ENCODE measurements around the gene NOX5.

Gene NOX5

DNA sequence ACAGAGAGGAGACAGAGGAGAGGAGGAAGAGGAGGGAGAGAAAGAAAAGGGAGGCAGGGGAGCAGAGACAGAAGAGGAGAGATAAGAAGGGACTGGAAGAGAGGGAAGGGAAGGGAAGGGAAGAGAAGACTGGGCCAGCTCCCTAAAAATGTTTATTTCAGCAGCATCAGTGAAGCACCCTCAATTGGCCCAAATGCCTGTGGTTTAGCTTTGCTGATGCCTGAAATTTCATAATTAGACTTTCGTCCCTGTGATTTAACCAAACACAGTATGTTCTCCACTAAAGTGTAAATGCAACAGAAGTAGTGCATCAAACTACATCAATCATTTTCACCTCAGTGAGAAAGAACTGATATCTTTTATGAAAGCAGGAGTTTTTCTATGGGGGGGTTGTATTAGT is 55.9 kb downstream of the NOX5 start:
- no peak for TF ChIP-seq CTCF (IDR thresholded peaks at IDR 0.05; ENCODE audit: borderline replicate concordance, control extremely low read depth, extremely low read depth, insufficient read depth, missing control alignments)
- in situ Hi-C loops (cut with MboI; ENCODE audit: low sequenced_read_pairs, unreplicated experiment): loop anchor here (25.0 kb wide), 2 partner anchors 192 to 317 kb away; no protein-coding TSS in a partner anchor
- DNase-seq (ENCODE audit: low spot score): no peak

GRCh38 chr15:69071260-69071659 is 56.8 kb downstream of the NOX5 start:
- TF ChIP-seq CTCF (IDR thresholded peaks at IDR 0.05; ENCODE audit: borderline replicate concordance, control extremely low read depth, extremely low read depth, insufficient read depth, missing control alignments): no peak
- in situ Hi-C loops (cut with MboI; ENCODE audit: low sequenced_read_pairs, unreplicated experiment): loop anchor here (25.0 kb wide), 2 partner anchors 191 to 316 kb away; no protein-coding TSS in a partner anchor
- no peak for DNase-seq (ENCODE audit: low spot score)

- TF ChIP-seq CTCF (IDR thresholded peaks at IDR 0.05; ENCODE audit: borderline replicate concordance, control extremely low read depth, extremely low read depth, insufficient read depth, missing control alignments): no peak
- in situ Hi-C loops (cut with MboI; ENCODE audit: low sequenced_read_pairs, unreplicated experiment): loop anchor here (25.0 kb wide), 2 partner anchors 189 to 314 kb away; no protein-coding TSS in a partner anchor
- no peak for DNase-seq (ENCODE audit: low spot score)
These were observed 58.4 kb downstream of the NOX5 start for GRCh38 chr15:69072906-69073305.

DNA sequence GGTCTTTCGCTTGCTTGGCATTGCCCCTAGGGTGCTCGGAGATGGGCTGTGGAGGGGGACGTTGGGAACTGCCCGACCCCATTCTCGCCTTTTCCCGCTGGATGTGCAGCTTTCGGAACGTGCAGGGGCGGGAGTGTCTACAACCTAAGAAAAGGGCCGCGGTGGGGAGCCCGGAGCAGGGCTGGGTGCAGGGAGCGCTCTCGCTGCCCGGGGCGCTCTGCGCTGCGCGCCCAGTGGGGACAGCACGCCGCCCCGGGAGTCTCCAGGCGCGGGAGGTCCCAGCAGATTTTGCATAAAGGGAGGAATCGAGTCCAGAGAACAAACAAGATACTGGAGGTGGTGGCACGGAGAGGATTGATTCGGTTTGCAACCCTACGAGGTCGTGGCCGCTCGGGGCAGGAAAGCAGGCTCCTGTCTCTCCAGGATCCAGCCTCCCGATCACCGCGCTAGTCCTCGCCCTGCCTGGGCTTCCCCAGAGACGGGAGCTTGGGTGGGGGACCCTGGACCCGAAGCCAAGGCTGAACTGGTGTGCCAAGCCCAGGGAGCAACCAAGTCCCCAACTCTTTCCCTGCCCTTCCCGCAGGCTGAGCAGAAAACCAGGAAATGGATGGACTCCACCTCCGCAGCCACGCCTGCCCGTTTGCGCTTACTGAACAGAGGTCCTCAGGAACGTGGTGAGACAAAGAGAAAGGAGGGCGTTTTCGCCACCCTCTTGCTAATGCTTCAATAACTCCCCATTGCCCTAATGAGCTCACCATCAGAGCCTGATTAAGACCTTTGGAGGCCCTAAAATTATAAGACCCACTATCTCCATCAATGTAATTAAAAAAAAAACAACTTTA is 59.7 kb downstream of the NOX5 start:
- no peak for DNase-seq (ENCODE audit: low spot score)
- no peak for TF ChIP-seq CTCF (IDR thresholded peaks at IDR 0.05; ENCODE audit: borderline replicate concordance, control extremely low read depth, extremely low read depth, insufficient read depth, missing control alignments)
- in situ Hi-C loops (cut with MboI; ENCODE audit: low sequenced_read_pairs, unreplicated experiment): loop anchor here (25.0 kb wide), 2 partner anchors 188 to 313 kb away; no protein-coding TSS in a partner anchor

DNA sequence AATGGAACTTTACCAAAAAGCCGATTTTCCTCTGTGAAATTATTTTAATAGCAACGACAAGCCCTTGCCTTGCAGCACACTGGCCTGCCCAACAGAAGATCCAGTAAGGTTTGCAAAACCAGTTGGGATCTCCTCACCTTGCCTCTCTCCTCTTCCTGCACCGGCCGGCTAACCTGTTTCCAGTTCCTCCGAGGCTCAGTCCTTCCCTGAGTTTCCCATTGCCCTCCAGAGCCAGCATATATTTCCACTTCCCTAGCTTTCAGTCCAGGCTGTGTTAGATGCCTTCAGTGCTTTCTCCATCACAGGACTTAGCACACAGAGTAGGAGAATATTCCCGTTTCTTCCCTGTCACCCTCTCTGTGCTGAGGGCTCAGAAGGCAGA is 60.3 kb downstream of the NOX5 start:
- in situ Hi-C loops (cut with MboI; ENCODE audit: low sequenced_read_pairs, unreplicated experiment): loop anchor here (25.0 kb wide), 2 partner anchors 187 to 312 kb away; no protein-coding TSS in a partner anchor
- DNase-seq (ENCODE audit: low spot score): no peak

GRCh38 chr15:69075440-69075839 is 60.9 kb downstream of the NOX5 start:
- no peak for TF ChIP-seq CTCF (IDR thresholded peaks at IDR 0.05; ENCODE audit: borderline replicate concordance, control extremely low read depth, extremely low read depth, insufficient read depth, missing control alignments)
- DNase-seq (ENCODE audit: low spot score): no peak
- in situ Hi-C loops (cut with MboI; ENCODE audit: low sequenced_read_pairs, unreplicated experiment): no loop called here

More for the DNA sequence above, 60.3 kb downstream of the NOX5 start:
- TF ChIP-seq CTCF (IDR thresholded peaks at IDR 0.05; ENCODE audit: borderline replicate concordance, control extremely low read depth, extremely low read depth, insufficient read depth, missing control alignments): no peak

Data from GM13976 (cell line).